Naive thymus-derived CD4-positive, alpha-beta T cell (primary cell): ENCODE data around the gene DYDC2. TPM values are rescaled to one million over a fixed set of nuclear protein-coding genes. Genes with fewer than 3 reads are reported as not detected.

Source experiments
- ATAC-seq: fragments of 150-1000 bp; cut with Tn5 transposase; 2 replicates; pipeline ENCODE4 v1.10.0; 2021; ENCODE audit warnings: mild to moderate bottlenecking, moderate library complexity
- CTCF ChIA-PET: fragments of 350-600 bp; sonication (Branson Sonifier 250); formaldehyde crosslinking; loops from one replicate; lab custom pipeline; 2021; ENCODE audit warnings: antibody characterized with exemption; lab: Charles Lee
- POLR2A ChIA-PET: fragments of 350-600 bp; sonication (Branson Sonifier 250); formaldehyde crosslinking; loops from one replicate; lab custom pipeline; 2021; ENCODE audit warnings: antibody characterized with exemption, inconsistent platforms; lab: Charles Lee
- DNase-seq, 9 donors: peaks; one replicate each; pipeline versions ENCODE4 v3.0.0 to v3.0.0-alpha.2; 2020 to 2022; ENCODE audit warnings: mixed read lengths in 1 of 9
- H3K27ac ChIP-seq: one replicate; pipeline ENCODE4 v1.7.0; 2013; ENCODE audit warnings: mild to moderate bottlenecking, low read depth, low read length, moderate library complexity
- H3K27me3 ChIP-seq, 2 donors: one replicate each; pipeline ENCODE4 v1.7.0; 2013; ENCODE audit warnings: low read length in 2 of 2, mild to moderate bottlenecking in 2 of 2, moderate library complexity in 2 of 2; ENCODE audit not compliant: control insufficient read depth in 2 of 2, insufficient read depth in 2 of 2
- H3K36me3 ChIP-seq, 3 experiments: 1 replicate in 2 of 3; 2 replicates in 1 of 3; pipeline ENCODE4 v1.7.0; 2013; ENCODE audit warnings: low read length in 3 of 3, mild to moderate bottlenecking in 3 of 3, moderate library complexity in 1 of 3; ENCODE audit not compliant: insufficient read depth in 3 of 3, control insufficient read depth in 2 of 3
- H3K4me1 ChIP-seq, 2 donors: one replicate each; pipeline ENCODE4 v1.7.0; 2013; ENCODE audit warnings: low read length in 2 of 2, mild to moderate bottlenecking in 2 of 2, moderate library complexity in 1 of 2; ENCODE audit not compliant: control insufficient read depth in 2 of 2, insufficient read depth in 2 of 2
- H3K4me3 ChIP-seq: 2 replicates; pipeline ENCODE4 v1.7.0; 2013; ENCODE audit warnings: mild to moderate bottlenecking, low read length
- H3K9me3 ChIP-seq, 3 experiments: 1 replicate in 2 of 3; 2 replicates in 1 of 3; pipeline ENCODE4 v1.7.0; 2013; ENCODE audit warnings: low read length in 3 of 3; ENCODE audit not compliant: control insufficient read depth in 2 of 3
- H3K27ac Mint-ChIP-seq, 9 donors: one replicate each; pipeline ENCODE4 v1.8.0; 2020 to 2022; ENCODE audit warnings: mixed read lengths in 9 of 9, mild to moderate bottlenecking in 8 of 9, moderate library complexity in 5 of 9, inconsistent platforms in 2 of 9
- H3K27me3 Mint-ChIP-seq, 5 donors: one replicate each; pipeline ENCODE4 v1.8.0; 2021 to 2022; ENCODE audit warnings: mixed read lengths in 5 of 5, mild to moderate bottlenecking in 1 of 5
- H3K36me3 Mint-ChIP-seq, 5 donors: one replicate each; pipeline ENCODE4 v1.8.0; 2020 to 2022; ENCODE audit warnings: mixed read lengths in 5 of 5, mild to moderate bottlenecking in 3 of 5, inconsistent platforms in 1 of 5
- H3K4me1 Mint-ChIP-seq, 7 donors: one replicate each; pipeline ENCODE4 v1.8.0; 2020 to 2022; ENCODE audit warnings: mixed read lengths in 7 of 7, mild to moderate bottlenecking in 3 of 7, inconsistent platforms in 1 of 7
- H3K4me3 Mint-ChIP-seq, 10 donors: one replicate each; pipeline ENCODE4 v1.8.0; 2020 to 2022; ENCODE audit warnings: mild to moderate bottlenecking in 10 of 10, mixed read lengths in 10 of 10, moderate library complexity in 6 of 10, inconsistent platforms in 2 of 10
- H3K9me3 Mint-ChIP-seq, 11 donors: one replicate each; pipeline ENCODE4 v1.8.0; 2020 to 2022; ENCODE audit warnings: mixed read lengths in 11 of 11, mild to moderate bottlenecking in 4 of 11, inconsistent platforms in 1 of 11, moderate library complexity in 1 of 11
- intact Hi-C, 2 donors: fragments of 100-400 bp; cut with micrococcal nuclease; formaldehyde crosslinking; loops; one replicate each; pipeline ENCODE4 v1.15.1; 2023
- polyA plus RNA-seq, 2 donors: library from polyadenylated mRNA; unstranded; fragments of 300-500 nt; fragmentation: Illumina TruSeq; gene quantifications; one replicate each; pipeline ENCODE4 v1.2.3, GENCODE V29; 2021
- total RNA-seq, 6 experiments: library from RNA in 5 of 6; stranded (reverse) in 5 of 6; gene quantifications; 1 replicate in 5 of 6; 2 replicates in 1 of 6; pipeline ENCODE4 v1.2.3 and lab custom pipeline; 2021 to 2026

DYDC2 gene
- total and polyA plus RNA-seq, 7 experiments from 2014 or later, result not detected

DNA sequence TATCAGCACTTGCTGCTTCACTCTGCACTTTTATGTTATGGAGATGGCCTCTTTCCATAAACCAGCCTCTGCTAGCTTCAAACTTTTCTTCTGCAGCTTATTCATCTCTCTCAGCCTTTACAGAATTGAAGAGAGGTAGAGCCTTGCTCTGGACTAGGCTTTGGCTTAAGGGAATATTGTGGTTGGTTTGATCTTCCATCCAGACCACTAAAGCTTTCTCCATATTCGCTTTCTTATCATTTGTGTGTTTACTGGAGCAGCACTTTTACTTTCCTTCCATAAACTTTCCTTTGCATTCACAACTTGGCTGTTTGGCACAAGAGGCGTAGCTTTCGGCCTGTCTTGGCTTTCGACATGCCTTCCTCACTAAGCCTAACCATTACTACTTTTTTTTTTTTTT is 23.6 kb downstream of the DYDC2 start:
- H3K9me3 ChIP-seq, result no peaks in the 10 kb centered on the region
- peak overlapping the region in 2 of 9 donors; percentile 14 to 43 for H3K27ac Mint-ChIP-seq
- H3K36me3 ChIP-seq, result no peaks in the 10 kb centered on the region
- POLR2A ChIA-PET, result interaction anchor here (0.6 kb wide), 1 partner anchor 577 kb away, joined by 3 read pairs; no protein-coding TSS in a partner anchor
- H3K4me3 Mint-ChIP-seq, result no peak overlapping the region
- H3K27me3 ChIP-seq, result no peaks in the 10 kb centered on the region
- H3K9me3 Mint-ChIP-seq, result no peaks in the 10 kb centered on the region
- DNase-seq (no peak), ATAC-seq (no peak)
- intact Hi-C loops, result loop anchor here (5.0 to 10.0 kb wide), 3 partner anchors 152 to 1457 kb away; no protein-coding TSS in a partner anchor
- H3K36me3 Mint-ChIP-seq, result no peaks in the 10 kb centered on the region
- CTCF ChIA-PET, result interaction anchor here (0.8 to 1.2 kb wide), 3 partner anchors 11 to 205 kb away, joined by 3 to 4 read pairs (median 4); no protein-coding TSS in a partner anchor
- H3K4me1 ChIP-seq, result peaks cover 0 to 16% of the 10 kb centered on the region in 2 donors
- peaks cover 10 to 31% (median 26%) of the 10 kb centered on the region in 7 donors for H3K4me1 Mint-ChIP-seq
- H3K27me3 Mint-ChIP-seq, result peaks cover 0 to 8% (median 0%) of the 10 kb centered on the region in 5 donors
- H3K4me3 ChIP-seq, result no peak overlapping the region
- no peak overlapping the region for H3K27ac ChIP-seq

DNA sequence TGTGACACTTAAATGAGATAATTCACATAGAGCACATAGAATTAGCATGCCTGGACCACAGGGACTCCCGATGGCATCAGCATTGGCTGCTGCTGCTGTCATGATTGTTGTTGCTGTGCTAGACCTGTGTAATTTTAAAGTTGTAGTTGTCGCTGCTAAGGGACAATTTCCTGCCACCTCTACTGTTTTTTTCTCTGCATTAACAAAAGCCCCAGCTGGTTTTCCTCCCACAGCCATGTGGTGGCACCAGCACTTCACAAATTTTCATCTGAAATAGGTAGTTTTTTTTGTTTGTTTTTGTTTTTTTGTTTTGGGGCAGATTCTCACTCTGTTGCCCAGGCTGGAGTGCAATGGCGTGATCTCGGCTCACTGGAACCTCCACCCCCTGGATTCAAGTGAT is 26.4 kb downstream of the DYDC2 start:
- Histone ChIP-seq H3K36me3 (no peaks in the 10 kb centered on the region), H3K9me3 (no peaks in the 10 kb centered on the region), H3K27me3 (no peaks in the 10 kb centered on the region), H3K4me3 (no peak overlapping the region), H3K4me1 (peaks cover 0 to 16% of the 10 kb centered on the region in 2 donors), H3K27ac (no peak overlapping the region)
- POLR2A ChIA-PET, result interaction anchor here (0.6 to 1.0 kb wide), 3 partner anchors 61 to 127 kb away, joined by 3 read pairs; no protein-coding TSS in a partner anchor
- peaks cover 0 to 8% (median 0%) of the 10 kb centered on the region in 5 donors for H3K27me3 Mint-ChIP-seq
- H3K9me3 Mint-ChIP-seq, result no peaks in the 10 kb centered on the region
- CTCF ChIA-PET, result interaction anchor here (0.6 to 2.7 kb wide), 9 partner anchors 60 to 543 kb away, joined by 3 to 17 read pairs (median 3); no protein-coding TSS in a partner anchor
- peaks cover 10 to 24% (median 19%) of the 10 kb centered on the region in 7 donors for H3K4me1 Mint-ChIP-seq
- ATAC-seq (peak; percentile 65), DNase-seq (peak in 8 of 9 donors; percentile 34 to 79 (median 63))
- intact Hi-C loops, result loop anchor here (1.0 to 10.0 kb wide), 14 partner anchors 26 to 1454 kb away; partner anchors contain the start of gene PRXL2A (in 1 of the 2)
- H3K4me3 Mint-ChIP-seq, result peak overlapping the region in 5 of 10 donors; percentile 10 to 53 (median 45)
- no peaks in the 10 kb centered on the region for H3K36me3 Mint-ChIP-seq
- H3K27ac Mint-ChIP-seq, result peak overlapping the region in 8 of 9 donors; percentile 14 to 85 (median 74)

DNA sequence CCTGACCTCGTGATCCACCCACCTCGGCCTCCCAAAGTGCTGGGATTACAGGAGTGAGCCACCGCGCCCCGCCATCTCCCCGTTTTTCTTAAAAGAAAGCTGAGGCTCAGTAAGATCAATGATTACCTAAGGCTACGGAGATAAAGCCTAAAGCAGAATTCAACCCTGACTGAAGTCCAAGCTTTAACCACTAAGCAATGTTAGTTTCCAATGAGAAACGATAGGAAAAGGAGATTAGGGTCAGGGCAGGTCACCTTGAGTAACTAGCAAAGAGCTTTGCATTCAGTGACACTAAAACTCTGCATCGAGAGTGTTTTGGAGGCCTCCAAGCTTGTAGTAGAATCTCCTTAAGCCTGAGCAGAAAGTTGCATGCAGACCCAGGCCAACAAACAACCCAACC is 34.2 kb downstream of the DYDC2 start:
- peaks cover 0 to 14% (median 0%) of the 10 kb centered on the region in 5 donors for H3K27me3 Mint-ChIP-seq
- H3K9me3 Mint-ChIP-seq, result no peaks in the 10 kb centered on the region
- Histone ChIP-seq H3K36me3 (no peaks in the 10 kb centered on the region), H3K4me3 (no peak overlapping the region), H3K9me3 (no peaks in the 10 kb centered on the region), H3K27ac (no peak overlapping the region), H3K4me1 (no peaks in the 10 kb centered on the region), H3K27me3 (no peaks in the 10 kb centered on the region)
- H3K4me1 Mint-ChIP-seq, result no peaks in the 10 kb centered on the region
- no peaks in the 10 kb centered on the region for H3K36me3 Mint-ChIP-seq
- ATAC-seq (no peak), DNase-seq (no peak)
- ChIA-PET POLR2A (no interaction called here), CTCF (interaction anchor here (1.1 kb wide), 1 partner anchor 10 kb away, joined by 4 read pairs; no protein-coding TSS in a partner anchor)
- intact Hi-C loops, result no loop called here
- H3K27ac Mint-ChIP-seq, result no peak overlapping the region
- H3K4me3 Mint-ChIP-seq, result no peak overlapping the region

GRCh38 chr10:80392250-80392649 is 35.7 kb downstream of the DYDC2 start:
- DNase-seq, result no peak
- Histone ChIP-seq H3K27me3 (no peaks in the 10 kb centered on the region), H3K4me1 (no peaks in the 10 kb centered on the region), H3K4me3 (no peak overlapping the region), H3K27ac (no peak overlapping the region), H3K9me3 (no peaks in the 10 kb centered on the region), H3K36me3 (no peaks in the 10 kb centered on the region)
- POLR2A ChIA-PET, result no interaction called here
- H3K4me1 Mint-ChIP-seq, result no peaks in the 10 kb centered on the region
- H3K27me3 Mint-ChIP-seq, result peaks cover 0 to 18% (median 0%) of the 10 kb centered on the region in 5 donors
- intact Hi-C loops, result no loop called here
- no peak overlapping the region for H3K4me3 Mint-ChIP-seq
- no peaks in the 10 kb centered on the region for H3K36me3 Mint-ChIP-seq
- ATAC-seq, result no peak
- no peaks in the 10 kb centered on the region for H3K9me3 Mint-ChIP-seq
- H3K27ac Mint-ChIP-seq, result no peak overlapping the region
- CTCF ChIA-PET, result no interaction called here

- no peak overlapping the region for H3K4me3 Mint-ChIP-seq
- Histone ChIP-seq H3K4me1 (no peaks in the 10 kb centered on the region), H3K27ac (no peak overlapping the region), H3K27me3 (no peaks in the 10 kb centered on the region), H3K36me3 (no peaks in the 10 kb centered on the region), H3K9me3 (no peaks in the 10 kb centered on the region), H3K4me3 (no peak overlapping the region)
- CTCF ChIA-PET, result interaction anchor here (1.1 kb wide), 1 partner anchor 50 kb away, joined by 3 read pairs; no protein-coding TSS in a partner anchor
- POLR2A ChIA-PET, result no interaction called here
- intact Hi-C loops, result no loop called here
- no peaks in the 10 kb centered on the region for H3K4me1 Mint-ChIP-seq
- DNase-seq (no peak), ATAC-seq (no peak)
- peaks cover 0 to 18% (median 0%) of the 10 kb centered on the region in 5 donors for H3K27me3 Mint-ChIP-seq
- no peaks in the 10 kb centered on the region for H3K36me3 Mint-ChIP-seq
- no peak overlapping the region for H3K27ac Mint-ChIP-seq
- H3K9me3 Mint-ChIP-seq, result no peaks in the 10 kb centered on the region
Measured at GRCh38 chr10:80394358-80394916, 37.9 kb downstream of the DYDC2 start.

GRCh38 chr10:80397014-80397413 is 40.4 kb downstream of the DYDC2 start:
- H3K27me3 Mint-ChIP-seq, result peaks cover 0 to 17% (median 0%) of the 10 kb centered on the region in 5 donors
- intact Hi-C loops, result no loop called here
- H3K9me3 ChIP-seq, result no peaks in the 10 kb centered on the region
- H3K4me1 Mint-ChIP-seq, result no peaks in the 10 kb centered on the region
- peaks cover 0 to under 1% (median 0%) of the 10 kb centered on the region in 11 donors for H3K9me3 Mint-ChIP-seq
- no peak for DNase-seq
- no peak overlapping the region for H3K4me3 ChIP-seq
- no peaks in the 10 kb centered on the region for H3K4me1 ChIP-seq
- no peak overlapping the region for H3K4me3 Mint-ChIP-seq
- H3K36me3 ChIP-seq, result no peaks in the 10 kb centered on the region
- no peak for ATAC-seq
- POLR2A ChIA-PET, result interaction anchor here (0.9 kb wide), 1 partner anchor 11 kb away, joined by 4 read pairs; the partner anchor contains the start of gene PRXL2A
- H3K27me3 ChIP-seq, result no peaks in the 10 kb centered on the region
- no peaks in the 10 kb centered on the region for H3K36me3 Mint-ChIP-seq
- CTCF ChIA-PET, result no interaction called here
- H3K27ac Mint-ChIP-seq, result peak overlapping the region in 1 of 9 donors; percentile 19
- H3K27ac ChIP-seq, result no peak overlapping the region
